Mammary epithelial cell (primary cell): ENCODE data around the gene RALGDS.

Source experiments
- CTCF ChIP-seq, 2 donors: IDR thresholded peaks in 1 of 2; conservative IDR thresholded peaks in 1 of 2; 2 replicates each; pipeline ENCODE4 v1.5.1; 2011 to 2012; ENCODE audit warnings: inconsistent platforms in 2 of 2, low read length in 2 of 2, mild to moderate bottlenecking in 2 of 2, control low read depth in 1 of 2, low read depth in 1 of 2; ENCODE audit not compliant: insufficient read depth in 1 of 2; ENCODE audit errors: extremely low read depth in 1 of 2
- EZH2 ChIP-seq: IDR thresholded peaks from 2 replicates; pipeline ENCODE4 v1.6.1; 2012; ENCODE audit warnings: low read length, inconsistent platforms, borderline replicate concordance

- no peak for TF ChIP-seq CTCF (conservative IDR thresholded peaks at IDR 0.05 in 1 of 2, IDR thresholded peaks at IDR 0.05 in 1 of 2; ENCODE audit: extremely low read depth in 1 of 2, insufficient read depth in 1 of 2, low read depth in 1 of 2, low read length in 2 of 2)
- no peak for TF ChIP-seq EZH2
Observed at GRCh38 chr9:133143639-133144141, 22.6 kb upstream of the RALGDS start.
